HCT116 (cell line): ENCODE data around the gene ELMOD1. TPM values are rescaled to one million over a fixed set of nuclear protein-coding genes. Genes with fewer than 3 reads are reported as not detected.

Source experiments
- ATAC-seq: fragments of 200-7000 bp; cut with Tn5 transposase; 2 replicates; pipeline ENCODE4 v1.9.1; 2020; ENCODE audit warnings: mild to moderate bottlenecking, moderate library complexity
- BruUV-seq: library from RNA; stranded (reverse); fragments of 400-500 nt; replicated peaks from 2 replicates; lab custom pipeline; 2021; lab: Mats Ljungman, UMichigan
- CTCF ChIA-PET: fragments of 300-600 bp; sonication (Branson Sonifier 250); formaldehyde crosslinking; loops from one replicate; lab custom pipeline; 2021; ENCODE audit warnings: antibody characterized with exemption; lab: Charles Lee
- POLR2A ChIA-PET: fragments of 300-600, 350-600 bp; sonication (Branson Sonifier 250); formaldehyde crosslinking; loops from one replicate; lab custom pipeline; 2021; ENCODE audit warnings: antibody characterized with exemption; lab: Charles Lee
- RAD21 ChIA-PET, 2 experiments: fragments of 300-600 bp; sonication (Branson Sonifier 250); formaldehyde crosslinking; loops; one replicate each; lab custom pipeline; 2023; ENCODE audit warnings: low total read pairs in 2 of 2; ENCODE audit not compliant: uncharacterized antibody in 2 of 2, unreplicated experiment in 2 of 2, low non-redundant PET in 1 of 2; lab: Charles Lee
- DNase-seq: peaks from one replicate; pipeline ENCODE4 v3.0.0-alpha.2; 2010; ENCODE audit warnings: low read depth, low spot score
- H2AFZ ChIP-seq: fragments of 200-600 bp; shearing (Covaris generic), sonication (generic); 2 replicates; pipeline ENCODE4 v1.6.1; 2017; ENCODE audit warnings: low read depth, mixed run types, mixed read lengths, antibody characterized with exemption, low read length; ENCODE audit not compliant: poor library complexity, severe bottlenecking
- H3K27ac ChIP-seq: 2 replicates; pipeline ENCODE4 v1.5.1; 2012; ENCODE audit warnings: low read depth, low read length
- H3K27me3 ChIP-seq: fragments of 200-600 bp; sonication (generic); 2 replicates; pipeline ENCODE4 v1.6.1; 2016; ENCODE audit warnings: mixed run types, low read length, mixed read lengths; ENCODE audit not compliant: insufficient read depth
- H3K36me3 ChIP-seq, 2 experiments: fragments of 200-500 bp in 1 of 2; fragments of 200-600 bp in 1 of 2; sonication (Bioruptor generic) in 1 of 2; sonication (generic) in 1 of 2; 2 replicates each; pipeline versions ENCODE4 v1.5.1 to v1.6.1; 2014 to 2016; ENCODE audit warnings: low read length in 2 of 2, inconsistent platforms in 1 of 2, mixed read lengths in 1 of 2, mixed run types in 1 of 2; ENCODE audit not compliant: insufficient read depth in 2 of 2, control insufficient read depth in 1 of 2
- H3K4me1 ChIP-seq, 2 experiments: fragments of 200-600 bp in 1 of 2; sonication (generic) in 1 of 2; 2 replicates each; pipeline versions ENCODE4 v1.5.1 to v1.6.1; 2012 to 2017; ENCODE audit warnings: low read length in 2 of 2, inconsistent platforms in 1 of 2, mild to moderate bottlenecking in 1 of 2, mixed read lengths in 1 of 2, mixed run types in 1 of 2, moderate library complexity in 1 of 2; ENCODE audit not compliant: insufficient read depth in 2 of 2, control insufficient read depth in 1 of 2
- H3K4me2 ChIP-seq: fragments of 200-600 bp; sonication (generic); 2 replicates; pipeline ENCODE4 v1.6.1; 2017; ENCODE audit warnings: mixed run types, low read length, mixed read lengths
- H3K4me3 ChIP-seq, 2 experiments: fragments of 200-600 bp in 1 of 2; sonication (generic) in 1 of 2; replicated peaks in 1 of 2; 2 replicates each; pipeline ENCODE4 v1.5.1; 2011 to 2016; ENCODE audit warnings: low read length in 2 of 2, control low read depth in 1 of 2, low read depth in 1 of 2, mild to moderate bottlenecking in 1 of 2, mixed read lengths in 1 of 2, mixed run types in 1 of 2
- H3K79me2 ChIP-seq: fragments of 200-600 bp; sonication (generic); 2 replicates; pipeline ENCODE4 v1.6.1; 2017; ENCODE audit warnings: mild to moderate bottlenecking, mixed run types, low read length, moderate library complexity, mixed read lengths; ENCODE audit not compliant: insufficient read depth
- H3K9ac ChIP-seq: fragments of 200-600 bp; sonication (generic); 2 replicates; pipeline ENCODE4 v1.6.1; 2016; ENCODE audit warnings: low read length, mixed read lengths
- H3K9me2 ChIP-seq: fragments of 200-600 bp; sonication (generic), shearing (Covaris generic); 2 replicates; pipeline ENCODE4 v1.6.1; 2017; ENCODE audit warnings: mixed run types, mild to moderate bottlenecking, moderate library complexity; ENCODE audit not compliant: insufficient read depth
- H3K9me3 ChIP-seq, 2 experiments: fragments of 200-500 bp in 1 of 2; fragments of 200-600 bp in 1 of 2; sonication (Bioruptor generic) in 1 of 2; sonication (generic) in 1 of 2; 2 replicates each; pipeline ENCODE4 v1.6.1; 2014 to 2017; ENCODE audit warnings: low read length in 2 of 2, mixed read lengths in 2 of 2, inconsistent platforms in 1 of 2, low read depth in 1 of 2, mild to moderate bottlenecking in 1 of 2, mixed run types in 1 of 2, moderate library complexity in 1 of 2; ENCODE audit not compliant: control insufficient read depth in 1 of 2, insufficient read depth in 1 of 2
- H4K20me1 ChIP-seq: fragments of 200-600 bp; sonication (generic), shearing (Covaris generic); 2 replicates; pipeline ENCODE4 v1.6.1; 2017; ENCODE audit warnings: mixed run types, mild to moderate bottlenecking, moderate library complexity; ENCODE audit not compliant: insufficient read depth
- CBX3 ChIP-seq: IDR thresholded peaks from 2 replicates; pipeline ENCODE4 v1.6.1; 2012; ENCODE audit warnings: low read depth
- CEBPB ChIP-seq: IDR thresholded peaks from 2 replicates; pipeline ENCODE4 v1.6.1; 2012; ENCODE audit warnings: low read depth
- EGR1 ChIP-seq: IDR thresholded peaks from 2 replicates; pipeline ENCODE4 v1.6.1; 2012; ENCODE audit warnings: low read depth
- ELF1 ChIP-seq: IDR thresholded peaks from 2 replicates; pipeline ENCODE4 v1.6.1; 2012; ENCODE audit warnings: low read depth, borderline replicate concordance
- EZH2 ChIP-seq: fragments of 200-600 bp; sonication (generic); IDR thresholded peaks from 2 replicates; pipeline ENCODE4 v1.6.1; 2017; ENCODE audit warnings: antibody characterized with exemption, mixed run types
- FOSL1 ChIP-seq: IDR thresholded peaks from 2 replicates; pipeline ENCODE4 v1.6.1; 2012; ENCODE audit warnings: low read depth
- JUND ChIP-seq: IDR thresholded peaks from 2 replicates; pipeline ENCODE4 v1.6.1; 2012
- POLR2A ChIP-seq: IDR thresholded peaks from 2 replicates; pipeline ENCODE4 v1.7.0; 2011; ENCODE audit warnings: borderline replicate concordance; ENCODE audit not compliant: insufficient read depth, insufficient read length; ENCODE audit errors: extremely low read depth
- POLR2AphosphoS5 ChIP-seq: IDR thresholded peaks from 2 replicates; pipeline ENCODE4 v1.6.1; 2011; ENCODE audit warnings: mild to moderate bottlenecking, low read depth, low read length, moderate library complexity
- RAD21 ChIP-seq: IDR thresholded peaks from 2 replicates; pipeline ENCODE4 v1.6.1; 2012; ENCODE audit warnings: low read depth, mild to moderate bottlenecking
- SIN3A ChIP-seq: IDR thresholded peaks from 2 replicates; pipeline ENCODE4 v1.6.1; 2012; ENCODE audit warnings: low read depth
- SP1 ChIP-seq: IDR thresholded peaks from 2 replicates; pipeline ENCODE4 v1.6.1; 2012; ENCODE audit warnings: low read depth
- TCF7L2 ChIP-seq: IDR thresholded peaks from 2 replicates; pipeline ENCODE4 v1.7.0; 2011; ENCODE audit warnings: borderline replicate concordance, inconsistent platforms; ENCODE audit not compliant: insufficient read depth, insufficient read length; ENCODE audit errors: extremely low read depth
- YY1 ChIP-seq: IDR thresholded peaks from 2 replicates; pipeline ENCODE4 v1.6.1; 2011; ENCODE audit warnings: low read length, low read depth, moderate library complexity, mild to moderate bottlenecking; ENCODE audit not compliant: insufficient replicate concordance; ENCODE audit errors: extremely low read depth
- intact Hi-C: fragments of 100-400 bp; cut with micrococcal nuclease; formaldehyde crosslinking; loops from 2 replicates; pipeline ENCODE4 v1.10.0; 2022
- total RNA-seq: library from RNA; stranded (reverse); gene quantifications from one replicate; pipeline ENCODE4 v1.2.1, GENCODE V29; 2021; ENCODE audit not compliant: unreplicated experiment
- TF ChIP-seq, protein P1 (sequence below): IDR thresholded peaks from 2 replicates; pipeline ENCODE4 v1.6.1; 2012; ENCODE audit warnings: low read depth
- TF ChIP-seq, protein P2 (sequence below): IDR thresholded peaks from 2 replicates; pipeline ENCODE4 v1.6.1; 2012
- TF ChIP-seq, protein P3 (sequence below), 3 experiments: fragments of 200-600 bp in 1 of 3; sonication (generic) in 1 of 3; IDR thresholded peaks in 2 of 3; conservative IDR thresholded peaks in 1 of 3; 2 replicates each; pipeline ENCODE4 v1.5.1; 2012 to 2017; ENCODE audit warnings: low read depth in 2 of 3, low read length in 2 of 3, antibody characterized with exemption in 1 of 3, borderline replicate concordance in 1 of 3, control low read depth in 1 of 3, mild to moderate bottlenecking in 1 of 3, mixed read lengths in 1 of 3, mixed run types in 1 of 3, moderate library complexity in 1 of 3; ENCODE audit not compliant: insufficient read depth in 1 of 3
- TF ChIP-seq, protein P4 (sequence below): IDR thresholded peaks from 2 replicates; pipeline ENCODE4 v1.6.1; 2011; ENCODE audit warnings: mild to moderate bottlenecking, low read length, moderate library complexity; ENCODE audit not compliant: insufficient replicate concordance; ENCODE audit errors: extremely low read depth

Gene ELMOD1
- total RNA-seq, 1 experiment from 2014 or later = 2.9 TPM

DNA sequence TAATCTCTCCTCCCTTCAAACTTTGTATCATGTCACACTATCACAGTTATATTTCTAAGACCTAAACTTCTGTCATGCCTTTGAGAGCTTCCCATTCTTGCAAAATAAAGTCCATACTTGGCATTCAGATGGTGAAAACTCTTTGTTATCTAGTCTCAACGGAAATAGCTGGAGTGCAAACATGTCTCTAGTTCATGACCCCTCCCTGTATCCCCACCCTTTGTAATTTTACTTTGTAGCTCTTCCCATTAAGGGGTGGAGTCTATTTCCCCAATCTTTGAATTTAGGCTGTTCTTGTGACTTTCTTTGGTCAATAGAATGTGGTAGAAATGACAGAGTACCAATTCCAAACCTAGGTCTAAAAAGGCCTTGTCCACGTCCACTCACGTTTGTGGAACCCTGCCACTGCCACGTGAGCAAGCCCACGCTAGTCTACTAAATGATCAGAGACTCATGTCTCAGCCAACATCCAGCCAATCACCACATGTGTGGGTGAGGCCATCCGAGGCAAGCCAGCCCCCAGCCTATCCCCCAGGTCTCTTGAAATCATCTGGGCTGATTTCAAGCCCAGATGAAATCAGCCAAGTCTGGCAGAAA is 97.5 kb downstream of the ELMOD1 start:
- no peaks in the 10 kb centered on the region for H3K4me1 ChIP-seq
- POLR2A ChIA-PET = interaction anchor here (1.8 kb wide), 1 partner anchor 126 kb away, joined by 7 read pairs; no protein-coding TSS in a partner anchor
- H3K9me2 ChIP-seq = no peaks in the 10 kb centered on the region
- H3K27ac ChIP-seq = no peak overlapping the region
- H3K4me2 ChIP-seq = no peak overlapping the region
- H3K4me3 ChIP-seq = no peak overlapping the region
- no peak overlapping the region for H3K9ac ChIP-seq
- intact Hi-C loops = no loop called here
- H3K36me3 ChIP-seq = no peaks in the 10 kb centered on the region
- no peak for DNase-seq
- TF ChIP-seq FOSL1 = no peak
- TF ChIP-seq EZH2 = no peak
- TF ChIP-seq JUND = no peak
- no peak for TF ChIP-seq YY1
- TF ChIP-seq CBX3 = no peak
- TF ChIP-seq SIN3A = no peak
- no peak for TF ChIP-seq ELF1
- TF ChIP-seq TCF7L2 = no peak
- TF ChIP-seq SP1 = no peak
- TF ChIP-seq, protein P1, sequence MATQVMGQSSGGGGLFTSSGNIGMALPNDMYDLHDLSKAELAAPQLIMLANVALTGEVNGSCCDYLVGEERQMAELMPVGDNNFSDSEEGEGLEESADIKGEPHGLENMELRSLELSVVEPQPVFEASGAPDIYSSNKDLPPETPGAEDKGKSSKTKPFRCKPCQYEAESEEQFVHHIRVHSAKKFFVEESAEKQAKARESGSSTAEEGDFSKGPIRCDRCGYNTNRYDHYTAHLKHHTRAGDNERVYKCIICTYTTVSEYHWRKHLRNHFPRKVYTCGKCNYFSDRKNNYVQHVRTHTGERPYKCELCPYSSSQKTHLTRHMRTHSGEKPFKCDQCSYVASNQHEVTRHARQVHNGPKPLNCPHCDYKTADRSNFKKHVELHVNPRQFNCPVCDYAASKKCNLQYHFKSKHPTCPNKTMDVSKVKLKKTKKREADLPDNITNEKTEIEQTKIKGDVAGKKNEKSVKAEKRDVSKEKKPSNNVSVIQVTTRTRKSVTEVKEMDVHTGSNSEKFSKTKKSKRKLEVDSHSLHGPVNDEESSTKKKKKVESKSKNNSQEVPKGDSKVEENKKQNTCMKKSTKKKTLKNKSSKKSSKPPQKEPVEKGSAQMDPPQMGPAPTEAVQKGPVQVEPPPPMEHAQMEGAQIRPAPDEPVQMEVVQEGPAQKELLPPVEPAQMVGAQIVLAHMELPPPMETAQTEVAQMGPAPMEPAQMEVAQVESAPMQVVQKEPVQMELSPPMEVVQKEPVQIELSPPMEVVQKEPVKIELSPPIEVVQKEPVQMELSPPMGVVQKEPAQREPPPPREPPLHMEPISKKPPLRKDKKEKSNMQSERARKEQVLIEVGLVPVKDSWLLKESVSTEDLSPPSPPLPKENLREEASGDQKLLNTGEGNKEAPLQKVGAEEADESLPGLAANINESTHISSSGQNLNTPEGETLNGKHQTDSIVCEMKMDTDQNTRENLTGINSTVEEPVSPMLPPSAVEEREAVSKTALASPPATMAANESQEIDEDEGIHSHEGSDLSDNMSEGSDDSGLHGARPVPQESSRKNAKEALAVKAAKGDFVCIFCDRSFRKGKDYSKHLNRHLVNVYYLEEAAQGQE = no peak
- no peak for TF ChIP-seq EGR1
- TF ChIP-seq, protein P2, sequence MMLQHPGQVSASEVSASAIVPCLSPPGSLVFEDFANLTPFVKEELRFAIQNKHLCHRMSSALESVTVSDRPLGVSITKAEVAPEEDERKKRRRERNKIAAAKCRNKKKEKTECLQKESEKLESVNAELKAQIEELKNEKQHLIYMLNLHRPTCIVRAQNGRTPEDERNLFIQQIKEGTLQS = no peak
- no peak for TF ChIP-seq POLR2AphosphoS5
- TF ChIP-seq RAD21 = no peak
- TF ChIP-seq, protein P3, sequence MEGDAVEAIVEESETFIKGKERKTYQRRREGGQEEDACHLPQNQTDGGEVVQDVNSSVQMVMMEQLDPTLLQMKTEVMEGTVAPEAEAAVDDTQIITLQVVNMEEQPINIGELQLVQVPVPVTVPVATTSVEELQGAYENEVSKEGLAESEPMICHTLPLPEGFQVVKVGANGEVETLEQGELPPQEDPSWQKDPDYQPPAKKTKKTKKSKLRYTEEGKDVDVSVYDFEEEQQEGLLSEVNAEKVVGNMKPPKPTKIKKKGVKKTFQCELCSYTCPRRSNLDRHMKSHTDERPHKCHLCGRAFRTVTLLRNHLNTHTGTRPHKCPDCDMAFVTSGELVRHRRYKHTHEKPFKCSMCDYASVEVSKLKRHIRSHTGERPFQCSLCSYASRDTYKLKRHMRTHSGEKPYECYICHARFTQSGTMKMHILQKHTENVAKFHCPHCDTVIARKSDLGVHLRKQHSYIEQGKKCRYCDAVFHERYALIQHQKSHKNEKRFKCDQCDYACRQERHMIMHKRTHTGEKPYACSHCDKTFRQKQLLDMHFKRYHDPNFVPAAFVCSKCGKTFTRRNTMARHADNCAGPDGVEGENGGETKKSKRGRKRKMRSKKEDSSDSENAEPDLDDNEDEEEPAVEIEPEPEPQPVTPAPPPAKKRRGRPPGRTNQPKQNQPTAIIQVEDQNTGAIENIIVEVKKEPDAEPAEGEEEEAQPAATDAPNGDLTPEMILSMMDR (IDR thresholded peaks at IDR 0.05 in 2 of 3, conservative IDR thresholded peaks at IDR 0.05 in 1 of 3; ENCODE audit: borderline replicate concordance in 1 of 3, insufficient read depth in 1 of 3, low read depth in 2 of 3, low read length in 2 of 3) = no peak
- no peak for TF ChIP-seq POLR2A
- no peak for TF ChIP-seq CEBPB
- TF ChIP-seq, protein P4, sequence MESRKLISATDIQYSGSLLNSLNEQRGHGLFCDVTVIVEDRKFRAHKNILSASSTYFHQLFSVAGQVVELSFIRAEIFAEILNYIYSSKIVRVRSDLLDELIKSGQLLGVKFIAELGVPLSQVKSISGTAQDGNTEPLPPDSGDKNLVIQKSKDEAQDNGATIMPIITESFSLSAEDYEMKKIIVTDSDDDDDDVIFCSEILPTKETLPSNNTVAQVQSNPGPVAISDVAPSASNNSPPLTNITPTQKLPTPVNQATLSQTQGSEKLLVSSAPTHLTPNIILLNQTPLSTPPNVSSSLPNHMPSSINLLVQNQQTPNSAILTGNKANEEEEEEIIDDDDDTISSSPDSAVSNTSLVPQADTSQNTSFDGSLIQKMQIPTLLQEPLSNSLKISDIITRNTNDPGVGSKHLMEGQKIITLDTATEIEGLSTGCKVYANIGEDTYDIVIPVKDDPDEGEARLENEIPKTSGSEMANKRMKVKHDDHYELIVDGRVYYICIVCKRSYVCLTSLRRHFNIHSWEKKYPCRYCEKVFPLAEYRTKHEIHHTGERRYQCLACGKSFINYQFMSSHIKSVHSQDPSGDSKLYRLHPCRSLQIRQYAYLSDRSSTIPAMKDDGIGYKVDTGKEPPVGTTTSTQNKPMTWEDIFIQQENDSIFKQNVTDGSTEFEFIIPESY = no peak
- TF ChIP-seq, all 23 proteins: peak for 0
- Histone ChIP-seq H2AFZ (no peak overlapping the region), H3K27me3 (no peaks in the 10 kb centered on the region), H3K79me2 (no peaks in the 10 kb centered on the region), H4K20me1 (no peaks in the 10 kb centered on the region), H3K9me3 (no peaks in the 10 kb centered on the region; a peak in 1 of 4 replicates)
- no peak for ATAC-seq
- ChIA-PET RAD21 (interaction anchor here in 1 of 2 experiments (1.9 kb wide), 1 partner anchor 125 kb away, joined by 11 read pairs; no protein-coding TSS in a partner anchor), CTCF (interaction anchor here (1.0 to 3.7 kb wide), 6 partner anchors 52 to 139 kb away, joined by 3 to 50 read pairs (median 10); partner anchors contain the start of gene ALKBH8)
- BruUV-seq = no TSS peak
